Measurements from ENCODE around the gene TNIP1.

DNA sequence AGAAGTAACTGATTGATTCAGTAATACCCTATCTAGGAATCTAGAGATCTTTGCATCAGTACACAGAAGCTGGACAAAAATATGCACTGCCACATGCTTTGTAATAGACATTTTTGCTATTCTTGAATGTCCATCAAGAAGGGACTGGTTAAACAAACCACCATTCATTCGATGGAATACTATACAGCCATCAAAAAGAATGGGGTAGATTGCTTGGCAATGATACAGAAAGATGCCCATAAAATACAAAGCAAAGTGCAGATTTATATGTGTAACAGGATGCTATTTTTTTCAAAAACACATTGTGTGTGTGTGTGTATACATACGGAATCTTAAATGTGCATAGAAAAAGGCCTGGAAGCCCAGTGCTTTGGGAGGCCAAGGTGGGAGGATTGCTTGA, 7.6 kb downstream of the TNIP1 start:
- TF ChIP-seq, protein P1, sequence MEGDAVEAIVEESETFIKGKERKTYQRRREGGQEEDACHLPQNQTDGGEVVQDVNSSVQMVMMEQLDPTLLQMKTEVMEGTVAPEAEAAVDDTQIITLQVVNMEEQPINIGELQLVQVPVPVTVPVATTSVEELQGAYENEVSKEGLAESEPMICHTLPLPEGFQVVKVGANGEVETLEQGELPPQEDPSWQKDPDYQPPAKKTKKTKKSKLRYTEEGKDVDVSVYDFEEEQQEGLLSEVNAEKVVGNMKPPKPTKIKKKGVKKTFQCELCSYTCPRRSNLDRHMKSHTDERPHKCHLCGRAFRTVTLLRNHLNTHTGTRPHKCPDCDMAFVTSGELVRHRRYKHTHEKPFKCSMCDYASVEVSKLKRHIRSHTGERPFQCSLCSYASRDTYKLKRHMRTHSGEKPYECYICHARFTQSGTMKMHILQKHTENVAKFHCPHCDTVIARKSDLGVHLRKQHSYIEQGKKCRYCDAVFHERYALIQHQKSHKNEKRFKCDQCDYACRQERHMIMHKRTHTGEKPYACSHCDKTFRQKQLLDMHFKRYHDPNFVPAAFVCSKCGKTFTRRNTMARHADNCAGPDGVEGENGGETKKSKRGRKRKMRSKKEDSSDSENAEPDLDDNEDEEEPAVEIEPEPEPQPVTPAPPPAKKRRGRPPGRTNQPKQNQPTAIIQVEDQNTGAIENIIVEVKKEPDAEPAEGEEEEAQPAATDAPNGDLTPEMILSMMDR (conservative IDR thresholded peaks at IDR 0.05 in 1 of 2, IDR thresholded peaks at IDR 0.05 in 1 of 2; ENCODE audit: extremely low read depth in 1 of 2, insufficient read depth in 1 of 2, low read depth in 1 of 2, low read length in 2 of 2): no peak
- TF ChIP-seq EZH2 (IDR thresholded peaks at IDR 0.05; ENCODE audit: borderline replicate concordance, low read length): no peak
